ENCODE results near the gene OR11A1.

DNA sequence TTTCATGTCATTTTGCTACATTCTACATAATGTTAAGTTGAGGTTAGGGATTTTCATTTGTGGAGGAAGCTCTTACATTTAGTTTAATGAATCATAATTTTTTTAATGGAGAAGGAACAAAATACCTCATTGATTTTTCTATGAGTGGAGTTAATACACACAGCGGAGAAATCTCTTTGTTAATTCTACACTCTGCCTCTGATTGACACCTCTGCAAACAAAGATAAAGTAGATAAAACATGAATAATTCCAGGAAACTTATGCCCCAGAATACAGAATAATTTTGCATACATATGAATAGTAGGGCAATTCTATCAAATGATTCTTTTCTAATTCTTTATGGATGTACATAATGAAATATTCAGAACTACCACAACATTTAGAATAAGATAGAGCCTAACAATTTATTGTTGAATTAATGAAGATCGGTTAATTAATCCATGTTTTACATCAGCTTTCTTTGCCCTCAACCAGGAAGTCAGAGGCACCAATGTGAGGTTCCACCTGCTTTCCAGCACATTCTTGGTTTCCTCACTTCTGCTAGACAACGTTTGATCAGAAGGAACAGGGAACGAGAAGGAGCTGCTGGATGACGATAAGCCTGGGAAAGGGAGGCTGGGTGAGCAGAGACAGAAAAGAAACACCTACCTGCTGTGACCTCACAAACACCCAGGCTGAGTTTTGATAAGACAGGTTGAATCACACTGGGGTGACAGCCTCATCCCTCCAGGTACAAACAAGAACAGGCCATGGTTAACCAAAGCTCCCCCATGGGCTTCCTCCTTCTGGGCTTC lies 4.3 kb upstream of the OR11A1 start:
- TF ChIP-seq, protein P1, sequence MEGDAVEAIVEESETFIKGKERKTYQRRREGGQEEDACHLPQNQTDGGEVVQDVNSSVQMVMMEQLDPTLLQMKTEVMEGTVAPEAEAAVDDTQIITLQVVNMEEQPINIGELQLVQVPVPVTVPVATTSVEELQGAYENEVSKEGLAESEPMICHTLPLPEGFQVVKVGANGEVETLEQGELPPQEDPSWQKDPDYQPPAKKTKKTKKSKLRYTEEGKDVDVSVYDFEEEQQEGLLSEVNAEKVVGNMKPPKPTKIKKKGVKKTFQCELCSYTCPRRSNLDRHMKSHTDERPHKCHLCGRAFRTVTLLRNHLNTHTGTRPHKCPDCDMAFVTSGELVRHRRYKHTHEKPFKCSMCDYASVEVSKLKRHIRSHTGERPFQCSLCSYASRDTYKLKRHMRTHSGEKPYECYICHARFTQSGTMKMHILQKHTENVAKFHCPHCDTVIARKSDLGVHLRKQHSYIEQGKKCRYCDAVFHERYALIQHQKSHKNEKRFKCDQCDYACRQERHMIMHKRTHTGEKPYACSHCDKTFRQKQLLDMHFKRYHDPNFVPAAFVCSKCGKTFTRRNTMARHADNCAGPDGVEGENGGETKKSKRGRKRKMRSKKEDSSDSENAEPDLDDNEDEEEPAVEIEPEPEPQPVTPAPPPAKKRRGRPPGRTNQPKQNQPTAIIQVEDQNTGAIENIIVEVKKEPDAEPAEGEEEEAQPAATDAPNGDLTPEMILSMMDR (IDR thresholded peaks at IDR 0.05 in 8 of 11, conservative IDR thresholded peaks at IDR 0.05 in 3 of 11), result no peak
- no peak for TF ChIP-seq POLR2AphosphoS5 (IDR thresholded peaks at IDR 0.05)
- no peak for TF ChIP-seq POLR2A (IDR thresholded peaks at IDR 0.05)

Data from spleen (tissue), 7 donors.